ENCODE data around the gene IKZF3.
A peak's percentile ranks its signal among the peaks of the same experiment; 100 is the strongest.

IKZF3 gene

DNA sequence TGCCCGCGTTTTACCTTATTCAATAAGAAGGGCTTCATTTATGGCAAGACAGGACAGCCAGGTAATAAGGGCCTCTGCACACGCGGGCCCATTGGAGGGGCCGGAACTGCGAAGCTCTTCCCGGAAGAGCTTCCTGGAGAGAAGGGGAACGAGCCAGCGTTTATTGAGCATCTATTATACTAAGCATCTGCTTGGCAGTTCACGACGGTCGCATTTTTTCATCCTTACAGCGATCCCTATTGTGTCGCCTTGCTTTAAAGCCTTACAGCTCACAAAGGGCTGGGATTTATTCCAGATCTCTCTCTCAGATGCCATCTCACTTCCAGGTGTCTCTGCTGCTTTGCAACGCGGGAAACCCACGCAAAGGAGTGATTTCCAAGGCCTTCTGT, 4.4 kb upstream of the IKZF3 start:
- peak overlapping the region; percentile 98; the same call in 1 of the 2 replicates for H3K27ac ChIP-seq (ENCODE audit: low read length)
- TF ChIP-seq EZH2 (optimal IDR thresholded peaks at IDR 0.05; ENCODE audit: low read depth, low read length) (no peak), EZH2phosphoT487 (IDR thresholded peaks at IDR 0.05; ENCODE audit: low read length) (no peak)
- TF ChIP-seq, protein P1, sequence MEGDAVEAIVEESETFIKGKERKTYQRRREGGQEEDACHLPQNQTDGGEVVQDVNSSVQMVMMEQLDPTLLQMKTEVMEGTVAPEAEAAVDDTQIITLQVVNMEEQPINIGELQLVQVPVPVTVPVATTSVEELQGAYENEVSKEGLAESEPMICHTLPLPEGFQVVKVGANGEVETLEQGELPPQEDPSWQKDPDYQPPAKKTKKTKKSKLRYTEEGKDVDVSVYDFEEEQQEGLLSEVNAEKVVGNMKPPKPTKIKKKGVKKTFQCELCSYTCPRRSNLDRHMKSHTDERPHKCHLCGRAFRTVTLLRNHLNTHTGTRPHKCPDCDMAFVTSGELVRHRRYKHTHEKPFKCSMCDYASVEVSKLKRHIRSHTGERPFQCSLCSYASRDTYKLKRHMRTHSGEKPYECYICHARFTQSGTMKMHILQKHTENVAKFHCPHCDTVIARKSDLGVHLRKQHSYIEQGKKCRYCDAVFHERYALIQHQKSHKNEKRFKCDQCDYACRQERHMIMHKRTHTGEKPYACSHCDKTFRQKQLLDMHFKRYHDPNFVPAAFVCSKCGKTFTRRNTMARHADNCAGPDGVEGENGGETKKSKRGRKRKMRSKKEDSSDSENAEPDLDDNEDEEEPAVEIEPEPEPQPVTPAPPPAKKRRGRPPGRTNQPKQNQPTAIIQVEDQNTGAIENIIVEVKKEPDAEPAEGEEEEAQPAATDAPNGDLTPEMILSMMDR (IDR thresholded peaks at IDR 0.05; ENCODE audit: low read length) = no peak
- no peaks in the 10 kb centered on the region for H3K9me2 ChIP-seq (replicated peaks; ENCODE audit: insufficient read depth, low read length)

DNA sequence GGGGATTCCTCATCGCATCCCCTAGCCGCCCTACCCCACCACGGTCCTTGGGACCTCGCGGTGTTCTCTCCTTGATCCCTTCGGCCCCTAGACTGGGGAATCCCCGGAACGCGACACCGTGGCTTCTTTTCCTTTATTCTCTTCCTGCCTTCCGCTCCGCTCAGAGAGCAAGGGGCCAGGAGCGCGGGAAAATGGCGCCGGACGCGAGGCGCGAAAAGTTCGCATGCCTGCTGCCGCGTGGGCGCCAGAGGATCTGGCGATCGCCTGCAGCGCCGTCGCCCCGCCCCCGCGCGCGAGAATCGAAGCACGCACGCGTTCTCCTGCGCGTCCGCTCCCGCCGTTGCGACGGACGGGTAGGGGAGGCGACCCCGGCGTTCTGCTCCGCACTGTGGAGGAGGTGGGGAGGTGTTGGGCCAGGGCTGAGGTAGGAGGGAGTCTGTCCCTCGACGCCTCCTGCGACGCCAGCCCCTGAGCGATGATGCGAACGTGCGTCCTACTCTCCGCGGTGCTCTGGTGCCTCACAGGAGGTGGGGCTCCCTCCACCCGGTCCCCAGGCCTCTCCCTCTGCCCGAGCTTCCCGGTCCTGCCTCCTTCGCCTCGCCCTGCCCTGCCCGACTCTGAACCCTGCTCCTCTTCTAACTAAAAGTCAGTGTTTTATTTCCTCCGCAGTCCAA, 3.9 kb upstream of the IKZF3 start, which contains the start of gene ZPBP2:
TSS of gene ZPBP2 (plus strand) at position 323 of the 674 bp plus-strand sequence. CDS start at position 476, 153 bp downstream.
- peaks cover 52% of the 10 kb centered on the region for H3F3A ChIP-seq (ENCODE audit: insufficient read depth, low read length)
- no peaks in the 10 kb centered on the region for H3K27me3 ChIP-seq (replicated peaks; ENCODE audit: insufficient read depth, low read length)
- no peaks in the 10 kb centered on the region for H3K36me3 ChIP-seq (replicated peaks; ENCODE audit: insufficient read depth, low read length)
- peak within 1 kb of the TSS; percentile 92 for H2AFZ ChIP-seq (ENCODE audit: low read length)
- H3K9me3 ChIP-seq (replicated peaks; ENCODE audit: insufficient read depth, low read length) = no peaks in the 10 kb centered on the region
- peak within 1 kb of the TSS; percentile 95 for H3K9ac ChIP-seq (ENCODE audit: low read length)
- TF ChIP-seq, protein P1 (IDR thresholded peaks at IDR 0.05; ENCODE audit: low read length) = no peak
- TF ChIP-seq EZH2 (optimal IDR thresholded peaks at IDR 0.05; ENCODE audit: low read depth, low read length) = no peak
- no peak for TF ChIP-seq EZH2phosphoT487 (IDR thresholded peaks at IDR 0.05; ENCODE audit: low read length)
- DNase-seq = no peak
- peak within 1 kb of the TSS; percentile 53 for H3K4me3 ChIP-seq (ENCODE audit: low read length)
- peaks cover 23% of the 10 kb centered on the region for H3K79me2 ChIP-seq (ENCODE audit: low read length)
- no peaks in the 10 kb centered on the region for H3K9me2 ChIP-seq (replicated peaks; ENCODE audit: insufficient read depth, low read length)
- H4K20me1 ChIP-seq (ENCODE audit: insufficient read depth, low read length) = no peaks in the 10 kb centered on the region
- H3K4me1 ChIP-seq (ENCODE audit: low read length) = peaks cover 31% of the 10 kb centered on the region
- peak within 1 kb of the TSS; percentile 98 for H3K27ac ChIP-seq (ENCODE audit: low read length)
- peak within 1 kb of the TSS; percentile 91 for H3K4me2 ChIP-seq (ENCODE audit: low read depth, low read length)

More for the DNA sequence above, 4.4 kb upstream of the IKZF3 start:
- Histone ChIP-seq H3K36me3 (replicated peaks; ENCODE audit: insufficient read depth, low read length) (no peaks in the 10 kb centered on the region), H3K79me2 (ENCODE audit: low read length) (peaks cover 18% of the 10 kb centered on the region), H3K4me3 (ENCODE audit: low read length) (no peak overlapping the region), H3K27me3 (replicated peaks; ENCODE audit: insufficient read depth, low read length) (no peaks in the 10 kb centered on the region), H3K9ac (ENCODE audit: low read length) (no peak overlapping the region), H3K4me2 (ENCODE audit: low read depth, low read length) (no peak overlapping the region), H4K20me1 (ENCODE audit: insufficient read depth, low read length) (no peaks in the 10 kb centered on the region), H3K9me3 (replicated peaks; ENCODE audit: insufficient read depth, low read length) (no peaks in the 10 kb centered on the region), H2AFZ (ENCODE audit: low read length) (peak overlapping the region; percentile 92; the same call in 1 of the 2 replicates), H3K4me1 (ENCODE audit: low read length) (peaks cover 31% of the 10 kb centered on the region), H3F3A (ENCODE audit: insufficient read depth, low read length) (peaks cover 47% of the 10 kb centered on the region)
- DNase-seq = no peak

DNA sequence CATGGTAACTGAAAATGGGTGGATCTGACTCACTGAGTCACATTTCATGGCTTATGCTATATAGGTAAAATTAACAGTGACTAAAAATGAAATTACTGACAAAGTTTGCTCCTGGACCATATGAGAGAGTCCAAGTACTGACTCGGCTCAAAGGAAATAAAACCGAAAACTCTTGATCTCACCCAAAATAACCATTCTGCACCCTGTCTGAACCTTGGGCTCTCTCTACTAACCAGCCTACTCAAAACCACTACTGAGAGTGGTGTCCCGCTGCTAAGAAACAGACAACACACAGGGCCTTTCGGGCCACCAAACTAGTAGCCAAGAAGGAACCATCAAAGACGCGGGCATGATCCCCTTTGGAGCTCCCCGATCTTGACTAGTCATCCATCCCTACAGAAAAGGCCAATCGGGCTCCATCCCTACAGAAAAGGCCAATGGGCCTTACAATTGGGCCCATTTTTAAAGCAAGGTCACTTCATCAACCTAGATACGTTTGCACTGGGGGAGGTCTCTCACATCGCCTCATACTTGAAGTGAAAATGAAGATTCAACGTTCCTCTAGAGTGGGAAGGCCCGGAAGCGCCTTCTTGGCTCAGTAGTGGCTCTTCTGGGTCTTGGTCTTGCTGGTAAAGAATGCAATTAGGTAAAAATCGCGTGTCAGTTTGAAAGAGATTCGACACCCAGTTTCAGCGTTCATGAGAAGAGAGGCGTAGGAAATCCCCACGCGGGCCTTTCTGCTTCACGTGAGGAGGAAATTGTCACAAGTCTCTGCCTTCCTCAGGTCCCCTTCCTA, 3.2 kb upstream of the IKZF3 start:
- H2AFZ ChIP-seq (ENCODE audit: low read length) = peak overlapping the region; percentile 92
- DNase-seq = peak; percentile 91
- H4K20me1 ChIP-seq (ENCODE audit: insufficient read depth, low read length) = no peaks in the 10 kb centered on the region
- peak overlapping the region; percentile 98 for H3K27ac ChIP-seq (ENCODE audit: low read length)
- peaks cover 31% of the 10 kb centered on the region for H3K4me1 ChIP-seq (ENCODE audit: low read length)
- peak overlapping the region; percentile 95 for H3K9ac ChIP-seq (ENCODE audit: low read length)
- no peaks in the 10 kb centered on the region for H3K36me3 ChIP-seq (replicated peaks; ENCODE audit: insufficient read depth, low read length)
- peaks cover 52% of the 10 kb centered on the region for H3F3A ChIP-seq (ENCODE audit: insufficient read depth, low read length)
- no peak for TF ChIP-seq EZH2 (optimal IDR thresholded peaks at IDR 0.05; ENCODE audit: low read depth, low read length)
- no peak for TF ChIP-seq EZH2phosphoT487 (IDR thresholded peaks at IDR 0.05; ENCODE audit: low read length)
- TF ChIP-seq, protein P1 (IDR thresholded peaks at IDR 0.05; ENCODE audit: low read length) = no peak
- no peaks in the 10 kb centered on the region for H3K9me3 ChIP-seq (replicated peaks; ENCODE audit: insufficient read depth, low read length)
- H3K4me3 ChIP-seq (ENCODE audit: low read length) = peak overlapping the region; percentile 53
- H3K79me2 ChIP-seq (ENCODE audit: low read length) = peaks cover 30% of the 10 kb centered on the region
- H3K27me3 ChIP-seq (replicated peaks; ENCODE audit: insufficient read depth, low read length) = no peaks in the 10 kb centered on the region
- H3K9me2 ChIP-seq (replicated peaks; ENCODE audit: insufficient read depth, low read length) = no peaks in the 10 kb centered on the region
- H3K4me2 ChIP-seq (ENCODE audit: low read depth, low read length) = peak overlapping the region; percentile 91

Measured in MM.1S (cell line).